Measurements from ENCODE around the gene MLEC. TPM values are rescaled to one million over a fixed set of nuclear protein-coding genes. Genes with fewer than 3 reads are reported as not detected.

MLEC gene
- total and polyA plus RNA-seq, 2 of the 13 experiments (the other 11 are each of a cell fraction or from before 2014, with no cell fraction given): 49.8 to 156 TPM

DNA sequence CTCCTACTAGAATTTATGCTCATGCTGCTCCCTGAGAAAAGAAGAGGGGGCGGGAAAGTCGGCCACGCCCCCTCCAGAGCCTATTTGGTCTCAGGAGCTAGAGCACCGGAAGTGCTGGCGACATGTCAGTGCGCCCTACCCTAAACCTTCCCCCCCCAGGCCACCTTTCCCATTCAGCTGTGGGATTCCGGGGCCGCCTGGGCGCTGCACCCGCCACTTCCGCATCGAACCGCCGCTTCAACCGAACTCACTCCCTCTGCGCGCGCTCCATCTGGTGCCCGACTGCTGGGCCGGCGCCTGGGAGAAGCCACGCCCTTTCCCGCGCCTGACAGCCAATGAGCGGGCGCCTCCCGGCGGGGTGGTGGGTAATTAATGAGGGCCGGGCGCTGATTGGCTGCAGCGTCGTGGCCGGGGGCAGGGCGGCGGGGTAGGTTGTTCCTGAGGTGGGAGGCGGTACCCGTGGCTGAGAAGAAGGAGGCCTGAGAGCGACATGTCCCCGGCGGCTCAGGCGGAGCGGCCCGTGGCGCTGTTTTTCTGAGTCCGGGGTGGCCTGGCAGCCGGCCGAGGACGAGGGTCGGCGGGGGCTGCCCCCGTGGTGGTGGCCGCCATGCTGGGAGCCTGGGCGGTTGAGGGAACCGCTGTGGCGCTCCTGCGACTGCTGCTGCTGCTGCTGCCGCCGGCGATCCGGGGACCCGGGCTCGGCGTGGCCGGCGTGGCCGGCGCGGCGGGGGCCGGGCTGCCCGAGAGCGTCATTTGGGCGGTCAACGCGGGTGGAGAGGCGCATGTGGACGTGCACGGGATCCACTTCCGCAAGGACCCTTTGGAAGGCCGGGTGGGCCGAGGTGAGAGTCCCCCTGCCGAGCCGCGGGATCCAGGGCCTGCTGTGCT, at the start of gene MLEC (continued):
- peak; percentile 80 for TF ChIP-seq ZNF124 (CRISPR knock-in tag; IDR thresholded peaks at IDR 0.05)
- TF ChIP-seq ZNF121 (CRISPR knock-in tag; IDR thresholded peaks at IDR 0.05): peak; percentile 31; the same call in 1 of the 2 replicates
- no peak for TF ChIP-seq GTF3A (CRISPR knock-in tag; conservative IDR thresholded peaks at IDR 0.05)
- no peak for TF ChIP-seq BCLAF1 (IDR thresholded peaks at IDR 0.05)
- peak; percentile 84 for TF ChIP-seq RBFOX2 (IDR thresholded peaks at IDR 0.05; ENCODE audit: low read depth, low read length)
- TF ChIP-seq NR2C2 (CRISPR knock-in tag; IDR thresholded peaks at IDR 0.05; ENCODE audit: borderline replicate concordance): peak; percentile 88
- no peak for TF ChIP-seq ZNF484 (CRISPR knock-in tag; IDR thresholded peaks at IDR 0.05; ENCODE audit: borderline replicate concordance, low read depth)
- no peak for TF ChIP-seq SRSF1 (optimal IDR thresholded peaks at IDR 0.05; ENCODE audit: low read depth, low read length)
- no peak for TF ChIP-seq NR2F2 (IDR thresholded peaks at IDR 0.05; ENCODE audit: borderline replicate concordance, low read depth)
- TF ChIP-seq ZKSCAN8 (CRISPR knock-in tag; IDR thresholded peaks at IDR 0.05; ENCODE audit: borderline replicate concordance): no peak; the same call in 1 of the 2 replicates
- no peak for TF ChIP-seq ZC3H4 (CRISPR knock-in tag; IDR thresholded peaks at IDR 0.05; ENCODE audit: borderline replicate concordance)
- peak; percentile 96 for TF ChIP-seq GABPB1 (CRISPR knock-in tag; IDR thresholded peaks at IDR 0.05)
- TF ChIP-seq ZNF777 (CRISPR knock-in tag; IDR thresholded peaks at IDR 0.05): peak; percentile 52
- peak; percentile 32; the same call in 1 of the 2 replicates for TF ChIP-seq HIVEP1 (CRISPR knock-in tag; IDR thresholded peaks at IDR 0.05)
- TF ChIP-seq RORA (CRISPR knock-in tag; IDR thresholded peaks at IDR 0.05): no peak
- TF ChIP-seq HOXA3 (CRISPR knock-in tag; IDR thresholded peaks at IDR 0.05): peak; percentile 82
- TF ChIP-seq PPARG (CRISPR knock-in tag; conservative IDR thresholded peaks at IDR 0.05): no peak
- TF ChIP-seq TOE1 (CRISPR knock-in tag; IDR thresholded peaks at IDR 0.05): no peak
- TF ChIP-seq NR3C1 (CRISPR knock-in tag; IDR thresholded peaks at IDR 0.05): no peak
- peak; percentile 87 for TF ChIP-seq UBTF (CRISPR knock-in tag; IDR thresholded peaks at IDR 0.05)
- TF ChIP-seq ZNF589 (CRISPR knock-in tag; conservative IDR thresholded peaks at IDR 0.05): peak; percentile 86; the same call in 1 of the 2 replicates
- TF ChIP-seq ISX (CRISPR knock-in tag; conservative IDR thresholded peaks at IDR 0.05): 0 out of 2 replicates have a peak, but pooled peaks have one; percentile 38
- TF ChIP-seq CBX5 (CRISPR knock-in tag; IDR thresholded peaks at IDR 0.05; ENCODE audit: borderline replicate concordance): peak; percentile 52; the same call in 1 of the 2 replicates
- no peak for TF ChIP-seq HDAC6 (IDR thresholded peaks at IDR 0.05; ENCODE audit: low read depth, low read length)
- TF ChIP-seq ASH2L (IDR thresholded peaks at IDR 0.05; ENCODE audit: insufficient read length, low read depth, low read length): peak; percentile 88
